HCT116 (cell line): ENCODE data around the gene CLIP4. TPM values are rescaled to one million over a fixed set of nuclear protein-coding genes. Genes with fewer than 3 reads are reported as not detected.

Source experiments
- ATAC-seq: fragments of 200-7000 bp; cut with Tn5 transposase; 2 replicates; pipeline ENCODE4 v1.9.1; 2020; ENCODE audit warnings: mild to moderate bottlenecking, moderate library complexity
- BruUV-seq: library from RNA; stranded (reverse); fragments of 400-500 nt; replicated peaks from 2 replicates; lab custom pipeline; 2021; lab: Mats Ljungman, UMichigan
- CTCF ChIA-PET: fragments of 300-600 bp; sonication (Branson Sonifier 250); formaldehyde crosslinking; loops from one replicate; lab custom pipeline; 2021; ENCODE audit warnings: antibody characterized with exemption; lab: Charles Lee
- POLR2A ChIA-PET: fragments of 300-600, 350-600 bp; sonication (Branson Sonifier 250); formaldehyde crosslinking; loops from one replicate; lab custom pipeline; 2021; ENCODE audit warnings: antibody characterized with exemption; lab: Charles Lee
- RAD21 ChIA-PET, 2 experiments: fragments of 300-600 bp; sonication (Branson Sonifier 250); formaldehyde crosslinking; loops; one replicate each; lab custom pipeline; 2023; ENCODE audit warnings: low total read pairs in 2 of 2; ENCODE audit not compliant: uncharacterized antibody in 2 of 2, unreplicated experiment in 2 of 2, low non-redundant PET in 1 of 2; lab: Charles Lee
- DNase-seq: peaks from one replicate; pipeline ENCODE4 v3.0.0-alpha.2; 2010; ENCODE audit warnings: low read depth, low spot score
- H2AFZ ChIP-seq: fragments of 200-600 bp; shearing (Covaris generic), sonication (generic); 2 replicates; pipeline ENCODE4 v1.6.1; 2017; ENCODE audit warnings: low read depth, mixed run types, mixed read lengths, antibody characterized with exemption, low read length; ENCODE audit not compliant: poor library complexity, severe bottlenecking
- H3K27ac ChIP-seq: 2 replicates; pipeline ENCODE4 v1.5.1; 2012; ENCODE audit warnings: low read depth, low read length
- H3K27me3 ChIP-seq: fragments of 200-600 bp; sonication (generic); 2 replicates; pipeline ENCODE4 v1.6.1; 2016; ENCODE audit warnings: mixed run types, low read length, mixed read lengths; ENCODE audit not compliant: insufficient read depth
- H3K36me3 ChIP-seq, 2 experiments: fragments of 200-500 bp in 1 of 2; fragments of 200-600 bp in 1 of 2; sonication (Bioruptor generic) in 1 of 2; sonication (generic) in 1 of 2; 2 replicates each; pipeline versions ENCODE4 v1.5.1 to v1.6.1; 2014 to 2016; ENCODE audit warnings: low read length in 2 of 2, inconsistent platforms in 1 of 2, mixed read lengths in 1 of 2, mixed run types in 1 of 2; ENCODE audit not compliant: insufficient read depth in 2 of 2, control insufficient read depth in 1 of 2
- H3K4me1 ChIP-seq, 2 experiments: fragments of 200-600 bp in 1 of 2; sonication (generic) in 1 of 2; 2 replicates each; pipeline versions ENCODE4 v1.5.1 to v1.6.1; 2012 to 2017; ENCODE audit warnings: low read length in 2 of 2, inconsistent platforms in 1 of 2, mild to moderate bottlenecking in 1 of 2, mixed read lengths in 1 of 2, mixed run types in 1 of 2, moderate library complexity in 1 of 2; ENCODE audit not compliant: insufficient read depth in 2 of 2, control insufficient read depth in 1 of 2
- H3K4me2 ChIP-seq: fragments of 200-600 bp; sonication (generic); 2 replicates; pipeline ENCODE4 v1.6.1; 2017; ENCODE audit warnings: mixed run types, low read length, mixed read lengths
- H3K4me3 ChIP-seq, 2 experiments: fragments of 200-600 bp in 1 of 2; sonication (generic) in 1 of 2; replicated peaks in 1 of 2; 2 replicates each; pipeline ENCODE4 v1.5.1; 2011 to 2016; ENCODE audit warnings: low read length in 2 of 2, control low read depth in 1 of 2, low read depth in 1 of 2, mild to moderate bottlenecking in 1 of 2, mixed read lengths in 1 of 2, mixed run types in 1 of 2
- H3K79me2 ChIP-seq: fragments of 200-600 bp; sonication (generic); 2 replicates; pipeline ENCODE4 v1.6.1; 2017; ENCODE audit warnings: mild to moderate bottlenecking, mixed run types, low read length, moderate library complexity, mixed read lengths; ENCODE audit not compliant: insufficient read depth
- H3K9ac ChIP-seq: fragments of 200-600 bp; sonication (generic); 2 replicates; pipeline ENCODE4 v1.6.1; 2016; ENCODE audit warnings: low read length, mixed read lengths
- H3K9me2 ChIP-seq: fragments of 200-600 bp; sonication (generic), shearing (Covaris generic); 2 replicates; pipeline ENCODE4 v1.6.1; 2017; ENCODE audit warnings: mixed run types, mild to moderate bottlenecking, moderate library complexity; ENCODE audit not compliant: insufficient read depth
- H3K9me3 ChIP-seq, 2 experiments: fragments of 200-500 bp in 1 of 2; fragments of 200-600 bp in 1 of 2; sonication (Bioruptor generic) in 1 of 2; sonication (generic) in 1 of 2; 2 replicates each; pipeline ENCODE4 v1.6.1; 2014 to 2017; ENCODE audit warnings: low read length in 2 of 2, mixed read lengths in 2 of 2, inconsistent platforms in 1 of 2, low read depth in 1 of 2, mild to moderate bottlenecking in 1 of 2, mixed run types in 1 of 2, moderate library complexity in 1 of 2; ENCODE audit not compliant: control insufficient read depth in 1 of 2, insufficient read depth in 1 of 2
- H4K20me1 ChIP-seq: fragments of 200-600 bp; sonication (generic), shearing (Covaris generic); 2 replicates; pipeline ENCODE4 v1.6.1; 2017; ENCODE audit warnings: mixed run types, mild to moderate bottlenecking, moderate library complexity; ENCODE audit not compliant: insufficient read depth
- CEBPB ChIP-seq: IDR thresholded peaks from 2 replicates; pipeline ENCODE4 v1.6.1; 2012; ENCODE audit warnings: low read depth
- JUND ChIP-seq: IDR thresholded peaks from 2 replicates; pipeline ENCODE4 v1.6.1; 2012
- POLR2A ChIP-seq: IDR thresholded peaks from 2 replicates; pipeline ENCODE4 v1.7.0; 2011; ENCODE audit warnings: borderline replicate concordance; ENCODE audit not compliant: insufficient read depth, insufficient read length; ENCODE audit errors: extremely low read depth
- POLR2AphosphoS5 ChIP-seq: IDR thresholded peaks from 2 replicates; pipeline ENCODE4 v1.6.1; 2011; ENCODE audit warnings: mild to moderate bottlenecking, low read depth, low read length, moderate library complexity
- RAD21 ChIP-seq: IDR thresholded peaks from 2 replicates; pipeline ENCODE4 v1.6.1; 2012; ENCODE audit warnings: low read depth, mild to moderate bottlenecking
- SP1 ChIP-seq: IDR thresholded peaks from 2 replicates; pipeline ENCODE4 v1.6.1; 2012; ENCODE audit warnings: low read depth
- SRF ChIP-seq: IDR thresholded peaks from 2 replicates; pipeline ENCODE4 v1.6.1; 2012; ENCODE audit warnings: low read depth
- TCF7L2 ChIP-seq: IDR thresholded peaks from 2 replicates; pipeline ENCODE4 v1.7.0; 2011; ENCODE audit warnings: borderline replicate concordance, inconsistent platforms; ENCODE audit not compliant: insufficient read depth, insufficient read length; ENCODE audit errors: extremely low read depth
- ZFX ChIP-seq: fragments of 450-650 bp; IDR thresholded peaks from 2 replicates; pipeline ENCODE4 v1.6.1; 2017
- intact Hi-C: fragments of 100-400 bp; cut with micrococcal nuclease; formaldehyde crosslinking; loops from 2 replicates; pipeline ENCODE4 v1.10.0; 2022
- total RNA-seq: library from RNA; stranded (reverse); gene quantifications from one replicate; pipeline ENCODE4 v1.2.1, GENCODE V29; 2021; ENCODE audit not compliant: unreplicated experiment
- TF ChIP-seq, protein P1 (sequence below): IDR thresholded peaks from 2 replicates; pipeline ENCODE4 v1.6.1; 2011; ENCODE audit warnings: mild to moderate bottlenecking, low read length, moderate library complexity; ENCODE audit not compliant: insufficient replicate concordance; ENCODE audit errors: extremely low read depth
- TF ChIP-seq, protein P2 (sequence below): IDR thresholded peaks from 2 replicates; pipeline ENCODE4 v1.6.1; 2012
- TF ChIP-seq, protein P3 (sequence below): IDR thresholded peaks from 2 replicates; pipeline ENCODE4 v1.6.1; 2012

Gene CLIP4
- total RNA-seq, 1 experiment from 2014 or later = 27.8 TPM

DNA sequence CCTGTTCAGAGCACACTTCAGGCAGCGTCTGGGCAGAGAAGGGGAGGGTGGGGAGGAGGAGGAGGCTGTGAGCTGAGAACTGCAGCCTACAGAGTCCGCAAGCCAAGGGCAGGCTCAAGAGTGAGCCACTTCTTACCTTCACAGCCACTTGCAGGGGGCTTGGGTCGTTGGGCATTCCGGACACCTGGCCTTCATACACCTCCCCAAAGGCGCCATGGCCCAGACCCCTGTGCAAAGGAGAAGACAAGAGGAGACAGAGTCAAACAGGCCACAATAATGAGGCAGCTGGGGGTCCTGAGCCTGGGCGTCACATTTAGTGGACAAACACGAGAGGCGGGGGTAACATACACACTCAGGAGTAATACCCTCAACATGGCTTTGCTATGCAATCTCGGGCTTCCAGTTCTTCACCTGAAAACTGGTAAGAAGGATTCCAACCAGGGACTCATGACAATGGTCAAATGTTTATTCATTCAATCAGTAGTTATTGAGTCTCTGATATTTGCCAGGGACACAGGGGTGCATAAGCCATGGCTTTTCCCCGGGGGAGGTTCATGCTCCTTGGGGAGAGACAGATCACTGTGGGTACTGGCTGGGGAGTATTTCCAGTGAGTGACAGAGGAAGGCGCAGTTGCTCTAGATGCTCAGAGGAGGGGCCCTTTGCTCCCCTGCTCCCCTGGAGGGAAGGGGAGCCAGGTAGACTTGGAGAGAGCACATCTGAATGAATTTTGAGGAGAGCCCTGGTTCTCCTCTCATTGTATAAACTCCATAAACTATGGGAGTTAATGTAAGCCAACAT, 107.4 kb downstream of the CLIP4 start (continued):
- TF ChIP-seq CEBPB = no peak
- no peak for TF ChIP-seq ZFX
- TF ChIP-seq TCF7L2 = no peak
- no peak for TF ChIP-seq SRF
- no peak for TF ChIP-seq POLR2A
- TF ChIP-seq JUND = no peak
- TF ChIP-seq, protein P1, sequence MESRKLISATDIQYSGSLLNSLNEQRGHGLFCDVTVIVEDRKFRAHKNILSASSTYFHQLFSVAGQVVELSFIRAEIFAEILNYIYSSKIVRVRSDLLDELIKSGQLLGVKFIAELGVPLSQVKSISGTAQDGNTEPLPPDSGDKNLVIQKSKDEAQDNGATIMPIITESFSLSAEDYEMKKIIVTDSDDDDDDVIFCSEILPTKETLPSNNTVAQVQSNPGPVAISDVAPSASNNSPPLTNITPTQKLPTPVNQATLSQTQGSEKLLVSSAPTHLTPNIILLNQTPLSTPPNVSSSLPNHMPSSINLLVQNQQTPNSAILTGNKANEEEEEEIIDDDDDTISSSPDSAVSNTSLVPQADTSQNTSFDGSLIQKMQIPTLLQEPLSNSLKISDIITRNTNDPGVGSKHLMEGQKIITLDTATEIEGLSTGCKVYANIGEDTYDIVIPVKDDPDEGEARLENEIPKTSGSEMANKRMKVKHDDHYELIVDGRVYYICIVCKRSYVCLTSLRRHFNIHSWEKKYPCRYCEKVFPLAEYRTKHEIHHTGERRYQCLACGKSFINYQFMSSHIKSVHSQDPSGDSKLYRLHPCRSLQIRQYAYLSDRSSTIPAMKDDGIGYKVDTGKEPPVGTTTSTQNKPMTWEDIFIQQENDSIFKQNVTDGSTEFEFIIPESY = no peak
- TF ChIP-seq RAD21 = no peak
- TF ChIP-seq POLR2AphosphoS5 = no peak
- no peak for TF ChIP-seq SP1
- TF ChIP-seq, protein P2, sequence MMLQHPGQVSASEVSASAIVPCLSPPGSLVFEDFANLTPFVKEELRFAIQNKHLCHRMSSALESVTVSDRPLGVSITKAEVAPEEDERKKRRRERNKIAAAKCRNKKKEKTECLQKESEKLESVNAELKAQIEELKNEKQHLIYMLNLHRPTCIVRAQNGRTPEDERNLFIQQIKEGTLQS = no peak

GRCh38 chr2:29223257-29223656, 108.0 kb downstream of the CLIP4 start:
- H3K4me3 ChIP-seq = no peak overlapping the region
- no peaks in the 10 kb centered on the region for H3K79me2 ChIP-seq
- no TSS peak for BruUV-seq
- no peak for DNase-seq
- ChIA-PET RAD21 (no interaction called here), CTCF (no interaction called here), POLR2A (no interaction called here)
- H3K9me2 ChIP-seq = no peaks in the 10 kb centered on the region
- no peak overlapping the region for H3K27ac ChIP-seq
- H3K4me1 ChIP-seq = no peaks in the 10 kb centered on the region
- ATAC-seq = no peak
- H3K9ac ChIP-seq = no peak overlapping the region
- peaks cover 14% of the 10 kb centered on the region; the same call in 1 of the 2 replicates for H3K27me3 ChIP-seq
- intact Hi-C loops = no loop called here
- no peak overlapping the region for H3K4me2 ChIP-seq
- no peaks in the 10 kb centered on the region for H3K9me3 ChIP-seq
- no peaks in the 10 kb centered on the region for H4K20me1 ChIP-seq
- H3K36me3 ChIP-seq = no peaks in the 10 kb centered on the region
- no peak overlapping the region for H2AFZ ChIP-seq
- no peak for TF ChIP-seq POLR2AphosphoS5
- no peak for TF ChIP-seq RAD21
- no peak for TF ChIP-seq CEBPB
- TF ChIP-seq, protein P1 = no peak
- TF ChIP-seq, protein P2 = no peak
- TF ChIP-seq, protein P3, sequence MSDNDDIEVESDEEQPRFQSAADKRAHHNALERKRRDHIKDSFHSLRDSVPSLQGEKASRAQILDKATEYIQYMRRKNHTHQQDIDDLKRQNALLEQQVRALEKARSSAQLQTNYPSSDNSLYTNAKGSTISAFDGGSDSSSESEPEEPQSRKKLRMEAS = no peak
- no peak for TF ChIP-seq POLR2A
